GM18870 (cell line): ENCODE results near the gene C10orf105.

Experiments
- ATAC-seq: cut with Tn5 transposase; IDR thresholded peaks from one replicate; pipeline ENCODE4 v1.9.1; 2021; ENCODE audit warnings: moderate library complexity; ENCODE audit not compliant: unreplicated experiment

C10orf105 gene

DNA sequence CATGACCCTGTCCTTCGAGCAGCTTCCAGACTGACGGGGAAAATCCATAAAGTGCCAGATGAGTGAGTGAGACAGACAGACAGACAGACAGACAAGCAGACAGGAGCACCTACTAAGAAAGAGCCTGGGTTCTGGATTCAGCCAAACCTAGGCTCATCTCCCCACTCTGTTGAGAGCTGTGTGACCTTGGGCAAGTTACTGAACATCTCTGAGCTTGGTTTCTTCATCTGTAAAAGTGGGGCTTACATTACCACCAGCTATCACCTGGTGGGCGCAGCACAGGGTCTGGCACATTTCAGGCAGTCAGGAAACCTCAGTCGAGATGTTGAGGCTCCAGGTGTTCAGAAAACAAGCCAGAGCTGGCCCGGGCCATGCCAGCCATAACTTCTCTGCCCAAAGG, 37.6 kb downstream of the C10orf105 start:
- no peak for ATAC-seq

DNA sequence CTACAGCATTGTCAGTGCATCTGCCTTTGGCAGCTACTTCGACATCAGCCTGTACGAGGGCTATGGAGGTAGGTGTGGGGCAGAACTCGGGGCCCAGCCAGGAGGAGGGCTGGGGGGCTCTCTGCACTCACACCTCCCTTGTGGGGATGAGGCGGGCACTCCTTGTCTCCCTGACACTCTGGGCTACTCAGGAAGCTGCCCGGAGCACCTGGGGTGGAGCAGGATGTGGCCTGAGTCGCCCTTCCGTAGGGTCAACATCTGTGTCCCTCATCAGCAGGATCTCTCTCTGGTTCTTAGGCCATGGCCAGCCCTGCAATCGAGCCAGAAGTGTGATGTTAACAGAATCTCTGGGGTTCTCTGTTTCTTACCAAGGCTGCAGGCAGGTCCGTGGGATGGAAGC, 40.2 kb downstream of the C10orf105 start:
- no peak for ATAC-seq

DNA sequence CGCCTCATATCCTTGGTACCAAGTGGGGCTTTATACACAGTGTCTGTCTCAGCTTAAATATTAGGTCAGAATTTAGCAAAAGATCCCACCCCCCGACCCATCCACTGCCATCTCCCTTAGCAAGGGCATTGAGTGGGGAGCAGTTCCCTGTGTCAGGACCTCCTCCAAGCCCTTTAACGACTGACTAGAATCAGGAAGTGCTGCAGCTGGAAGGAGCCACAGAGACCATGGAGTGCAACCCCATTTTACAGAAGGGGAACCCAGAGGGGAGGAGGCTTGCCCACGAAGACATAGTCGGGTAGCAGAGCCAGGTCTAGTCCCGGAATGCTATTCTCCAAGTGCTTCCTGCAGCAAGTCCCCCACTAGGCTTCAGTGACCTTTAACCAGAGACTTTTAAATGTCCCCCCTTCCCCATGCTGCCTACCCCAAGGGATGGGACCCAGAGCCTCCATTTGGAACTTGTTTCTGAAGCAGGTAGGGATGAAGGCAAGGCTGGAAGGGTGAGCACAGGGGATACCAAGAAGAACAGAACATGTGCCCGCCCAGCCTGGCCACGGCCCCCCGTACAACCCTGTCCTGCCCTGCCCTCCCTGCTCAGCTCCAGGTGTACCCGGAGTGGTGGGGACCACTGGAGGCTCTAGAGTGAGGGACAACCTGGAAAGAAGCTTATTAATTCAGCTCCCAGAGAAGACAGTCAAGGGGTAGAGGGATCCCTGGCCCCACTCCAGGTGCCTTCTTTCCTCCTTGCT, 41.3 kb downstream of the C10orf105 start:
- ATAC-seq, result no peak

DNA sequence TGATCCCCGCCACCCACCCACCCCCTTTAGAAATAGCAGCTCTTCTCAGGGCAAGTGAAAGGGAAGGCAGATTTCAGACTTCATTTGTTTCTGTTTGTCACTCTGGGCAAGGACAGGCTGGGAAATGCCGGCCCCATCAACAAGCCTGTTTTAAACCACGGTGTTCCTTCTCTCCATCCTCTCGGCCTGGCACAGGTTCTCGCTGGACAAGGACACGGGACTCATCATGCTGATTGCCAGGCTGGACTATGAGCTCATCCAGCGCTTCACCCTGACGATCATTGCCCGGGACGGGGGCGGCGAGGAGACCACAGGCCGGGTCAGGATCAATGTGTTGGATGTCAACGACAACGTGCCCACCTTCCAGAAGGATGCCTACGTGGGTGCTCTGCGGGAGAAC, 42.3 kb downstream of the C10orf105 start:
- ATAC-seq, result no peak

DNA sequence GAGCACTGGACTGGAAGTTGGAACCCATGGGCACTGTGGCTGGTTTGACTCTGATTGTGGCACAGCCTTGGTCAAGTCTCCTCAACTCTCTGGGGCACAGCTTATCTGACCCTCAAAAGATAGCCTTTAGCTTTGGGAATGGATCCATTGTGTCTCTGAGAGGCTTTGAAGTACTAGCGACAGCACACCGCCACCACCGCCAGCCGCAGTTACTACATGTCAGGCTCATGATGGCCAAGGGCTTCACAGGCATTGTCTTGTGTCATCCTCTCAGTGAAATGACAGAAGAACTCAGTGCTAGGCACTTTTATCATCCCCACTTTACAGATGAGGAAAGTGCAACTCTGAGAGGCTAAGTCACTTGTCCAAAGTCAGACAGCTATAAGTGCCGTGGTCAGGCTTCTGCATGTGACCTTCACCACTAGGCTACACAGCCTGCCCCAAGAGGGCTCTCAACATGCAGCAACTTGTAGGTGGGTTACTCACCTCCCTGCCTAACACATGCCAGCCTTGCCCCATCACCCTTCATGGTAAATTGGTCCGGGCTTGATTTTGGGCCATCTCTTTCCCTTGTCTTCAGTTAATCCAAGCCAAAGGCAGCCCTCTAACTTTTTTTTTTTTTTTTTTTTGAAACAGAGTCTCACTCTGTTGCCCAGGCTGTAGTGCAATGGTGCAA, 44.1 kb downstream of the C10orf105 start:
- ATAC-seq, result no peak

DNA sequence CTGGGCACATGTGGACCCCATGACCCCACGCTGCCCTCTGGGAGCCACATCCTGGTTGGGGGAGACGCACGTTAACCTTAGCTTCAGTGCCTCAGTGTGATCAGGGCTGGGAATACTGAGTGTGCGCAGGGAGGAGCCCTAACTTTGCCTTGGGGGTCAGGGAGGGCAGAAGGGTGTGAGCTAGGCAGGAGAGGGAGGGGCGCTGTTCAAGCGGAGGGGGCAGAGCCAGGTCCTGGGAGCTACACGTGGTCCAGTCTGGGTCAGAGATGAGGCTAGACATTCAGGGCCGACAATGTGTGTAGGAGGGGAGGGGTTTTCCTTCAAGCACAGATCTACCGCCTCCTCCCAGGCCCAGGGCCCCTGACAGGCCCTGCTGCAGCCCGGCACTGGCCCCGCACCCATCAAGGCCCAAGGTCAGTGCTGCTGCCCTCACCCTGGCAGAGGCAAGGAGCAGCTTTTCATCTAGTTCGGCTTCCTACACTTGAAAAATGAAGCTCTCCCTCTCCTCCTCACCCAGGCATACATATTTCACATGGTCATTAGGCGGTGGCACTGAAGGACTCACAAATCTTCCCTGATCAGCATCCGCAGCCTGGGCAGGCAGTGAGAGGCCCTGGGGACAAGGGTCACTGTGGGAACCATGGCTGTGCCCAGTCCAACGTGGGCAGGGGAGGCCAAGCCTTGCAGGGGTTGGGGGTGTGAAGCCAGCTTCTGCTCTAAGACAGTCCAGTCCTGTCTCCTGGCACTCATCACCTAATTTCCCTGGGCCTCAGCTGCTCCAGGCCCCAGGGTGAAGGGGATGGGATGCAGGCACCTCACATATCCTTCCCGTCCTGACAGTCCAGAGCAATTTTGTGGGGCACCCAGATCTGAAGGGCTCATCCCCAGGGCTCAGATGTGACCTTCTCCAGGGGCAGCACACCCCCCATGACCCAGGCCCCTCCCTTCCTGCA, 47.3 kb downstream of the C10orf105 start:
- no peak for ATAC-seq

DNA sequence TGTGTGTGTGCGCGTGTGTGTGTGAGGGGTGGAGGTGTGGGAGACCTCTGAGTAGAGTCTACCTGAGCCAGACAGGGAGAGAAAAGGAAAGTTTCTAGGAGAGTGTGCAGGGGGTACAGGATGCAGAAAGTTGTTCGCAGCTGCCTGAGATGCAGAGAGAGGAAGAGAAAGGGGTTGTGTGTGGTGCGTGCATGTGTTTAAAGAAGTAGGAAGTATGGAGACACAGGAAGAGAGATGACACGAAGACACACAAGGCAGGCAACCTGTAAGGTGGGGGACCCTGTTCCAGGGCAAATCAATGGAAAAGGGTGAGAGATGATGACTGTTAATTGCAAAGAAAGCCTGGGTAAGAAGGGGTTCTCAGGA, 52.2 kb downstream of the C10orf105 start:
- no peak for ATAC-seq

DNA sequence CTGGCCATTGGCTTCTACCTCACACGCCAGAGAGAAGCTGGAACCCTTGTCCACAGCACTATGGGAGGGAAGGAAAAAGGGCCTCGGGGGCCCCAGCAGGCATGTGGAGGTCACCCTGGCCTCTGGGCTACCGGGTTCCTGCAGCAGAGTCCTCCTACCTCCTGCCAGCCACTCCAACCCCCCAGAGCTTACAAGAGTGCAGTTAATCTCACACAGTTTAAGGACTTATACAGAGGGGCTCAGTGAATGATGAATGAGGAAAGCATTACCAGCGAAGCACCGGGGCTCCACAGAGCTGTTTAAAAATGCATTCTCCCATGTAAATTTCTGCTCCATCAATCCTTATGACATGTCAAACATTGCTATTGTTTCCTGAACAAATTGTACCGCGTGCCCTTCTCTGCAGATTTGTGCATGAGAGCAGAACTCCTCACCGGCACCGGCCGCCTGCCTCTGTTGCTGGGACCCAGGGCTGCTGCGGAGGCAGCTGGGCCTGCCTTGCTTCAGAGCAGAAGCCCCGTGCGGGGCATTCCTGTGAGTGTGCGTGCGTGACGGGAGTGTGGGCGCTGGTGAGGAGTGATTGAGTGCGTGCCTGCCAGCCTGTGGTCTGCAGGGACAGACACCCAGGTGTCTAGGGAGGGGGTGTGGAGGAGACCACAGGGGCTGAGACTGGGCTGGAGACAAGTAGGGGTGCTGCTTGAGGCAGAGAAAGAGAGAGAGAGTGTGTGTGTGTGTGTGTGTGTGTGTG, 52.8 kb downstream of the C10orf105 start:
- no peak for ATAC-seq

DNA sequence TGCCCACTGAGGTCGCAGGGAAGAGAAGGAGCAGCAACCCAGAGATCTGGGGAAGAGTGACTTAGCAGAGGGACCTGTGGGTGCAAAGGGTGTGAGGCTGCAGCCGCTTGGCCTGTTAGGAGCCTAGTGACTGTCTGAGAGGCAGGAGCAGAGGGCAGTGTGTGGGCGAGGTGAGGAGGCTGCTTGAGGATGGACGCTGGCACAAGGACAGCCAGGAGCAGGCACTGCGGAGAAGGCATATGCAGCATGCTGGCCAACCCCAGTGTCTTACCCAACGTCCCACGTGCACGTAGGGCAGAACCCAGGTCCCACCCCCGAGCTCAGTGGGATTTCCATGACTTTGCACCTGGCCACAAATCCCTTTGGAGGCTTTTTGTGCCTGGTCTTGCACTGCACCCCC, 54.1 kb downstream of the C10orf105 start:
- ATAC-seq, result no peak

DNA sequence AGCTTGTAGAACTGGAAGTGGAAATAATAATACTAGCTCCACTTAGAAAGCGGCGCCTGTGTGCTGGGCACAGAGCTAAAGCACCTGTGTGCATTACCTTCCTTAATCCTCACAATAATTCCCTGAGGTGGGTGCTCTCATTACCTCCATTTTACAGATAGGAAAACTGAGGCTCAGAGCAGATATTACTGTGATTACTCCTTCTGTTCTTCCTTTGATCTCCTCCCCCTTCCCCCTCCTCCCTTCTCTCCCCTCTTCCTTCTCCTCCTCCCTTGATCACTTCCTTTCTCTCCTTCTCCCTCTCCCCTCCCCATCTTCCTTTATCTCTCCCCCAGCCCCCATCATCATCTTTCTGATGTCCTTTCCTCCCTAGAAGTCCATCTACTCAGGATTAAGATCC, 55.0 kb downstream of the C10orf105 start:
- ATAC-seq, result no peak

DNA sequence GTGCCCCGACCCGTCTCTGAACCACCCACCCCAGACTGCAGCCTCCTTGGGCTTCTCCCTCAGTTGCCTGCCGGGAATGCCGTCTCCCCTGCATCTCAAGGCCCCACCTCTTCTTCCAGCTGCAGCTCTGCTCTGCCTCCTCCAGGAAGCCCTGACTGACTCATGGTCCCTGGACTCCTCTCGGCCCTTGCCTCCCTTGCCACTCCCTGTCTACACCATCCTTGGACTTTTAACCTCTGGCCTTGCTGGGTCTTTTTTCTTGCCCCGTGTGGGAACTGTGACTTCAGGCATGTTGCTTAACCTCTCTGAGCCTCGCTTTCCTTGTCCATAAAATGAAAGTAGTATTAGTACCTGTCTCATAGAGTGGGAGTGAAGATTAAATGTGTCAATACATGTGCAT, 56.3 kb downstream of the C10orf105 start:
- ATAC-seq, result no peak

DNA sequence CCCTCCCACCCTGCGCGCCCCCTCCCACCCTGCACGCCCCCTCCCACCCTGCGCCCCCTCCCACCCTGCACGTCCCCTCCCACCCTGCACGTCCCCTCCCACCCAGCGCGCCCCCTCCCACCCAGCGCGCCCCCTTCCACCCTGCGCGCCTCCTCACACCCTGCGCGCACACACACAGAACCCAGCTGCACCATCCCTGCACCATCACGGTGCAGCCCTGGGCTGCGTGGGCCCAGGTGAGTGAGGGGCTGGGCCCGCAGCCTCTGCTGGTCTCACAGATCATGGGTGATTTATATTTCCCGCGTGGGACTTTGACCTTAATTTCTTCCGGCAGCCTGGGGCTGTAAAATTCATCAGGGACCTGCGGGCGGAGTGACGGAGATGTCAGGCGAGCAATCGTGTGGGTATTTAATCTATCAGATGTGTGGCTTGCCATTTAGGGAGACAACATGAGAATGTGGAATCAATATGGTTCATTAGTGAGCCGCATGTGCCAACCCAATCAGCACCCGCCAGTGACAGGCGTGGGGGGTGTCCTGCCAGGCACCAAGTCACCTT, 57.7 kb downstream of the C10orf105 start:
- no peak for ATAC-seq
